Measurements from ENCODE around the gene CNTROB.
A peak's percentile ranks its signal among the peaks of the same experiment; 100 is the strongest.
"Not testable (repeated sequence)": the region's sequence is repeated elsewhere in the genome, so short reads cannot be mapped to it uniquely, and the experiment has no call there.

The CNTROB gene

GRCh38 chr17:7951143-7951792 lies 19.3 kb downstream of the CNTROB start:
- no peak for DNase-seq (ENCODE audit: low read depth in 2 of 2)
- H3K4me3 ChIP-seq (replicated peaks in 1 of 2; ENCODE audit: low read depth in 2 of 2, low read length in 2 of 2), result no peak overlapping the region
- TF ChIP-seq CTCF (IDR thresholded peaks at IDR 0.05; ENCODE audit: low read depth, low read length), result no peak

DNA sequence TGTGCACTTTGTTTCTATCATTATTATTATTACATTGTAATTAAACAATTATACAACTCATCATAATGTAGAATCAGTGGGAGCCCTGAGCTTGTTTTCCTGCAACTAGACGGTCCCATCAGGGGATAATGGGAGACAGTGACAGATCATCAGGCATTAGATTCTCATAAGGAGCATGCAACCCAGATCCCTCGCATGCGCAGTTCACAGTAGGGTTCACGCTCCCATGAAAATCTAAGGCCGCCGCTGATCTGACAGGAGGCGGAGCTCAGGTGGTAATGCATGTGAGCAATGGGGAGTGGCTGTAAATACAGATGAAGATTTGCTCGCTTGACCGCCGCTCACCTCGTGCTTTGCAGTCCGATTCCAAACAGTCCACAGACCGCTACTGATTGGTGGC lies 21.3 kb downstream of the CNTROB start:
- DNase-seq (ENCODE audit: low read depth in 2 of 2), result not testable (repeated sequence)

DNA sequence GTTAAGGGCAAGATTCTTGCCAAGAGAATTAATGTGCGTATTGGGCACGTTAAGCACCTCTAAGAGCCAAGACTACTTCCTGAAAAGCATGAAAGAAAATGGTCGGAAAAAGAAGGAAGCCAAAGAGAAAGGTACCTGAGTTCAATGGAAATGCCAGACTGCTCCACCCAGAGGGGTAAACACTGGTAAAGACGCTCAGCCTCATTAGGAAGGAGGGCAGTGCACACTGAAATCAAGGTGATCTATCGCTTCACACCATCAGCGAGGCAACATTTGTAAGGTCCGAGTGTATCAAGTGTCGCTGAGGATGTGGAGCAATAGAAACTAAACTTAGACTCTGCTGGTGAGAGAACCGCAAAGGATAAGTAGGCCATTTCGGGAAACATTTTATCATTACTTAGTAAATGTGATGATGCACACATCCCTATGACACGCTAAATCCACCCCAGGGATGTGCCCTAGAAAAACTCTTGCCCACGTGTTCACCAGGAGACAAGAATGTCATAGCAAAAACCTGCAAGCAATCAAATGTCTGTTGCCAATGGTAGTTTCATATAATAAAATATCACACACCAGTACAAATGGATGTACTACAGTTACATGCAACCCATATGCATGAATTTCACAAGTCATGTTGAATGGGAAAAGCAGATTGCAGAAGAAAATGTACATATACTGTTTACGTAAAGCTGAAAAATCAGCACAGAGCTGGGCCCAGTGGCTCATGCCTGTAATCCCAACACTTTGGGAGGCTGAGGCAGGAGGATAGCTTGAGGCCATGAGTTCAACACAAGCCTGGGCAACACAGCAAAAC lies 23.6 kb downstream of the CNTROB start:
- H3K4me3 ChIP-seq (replicated peaks in 1 of 2; ENCODE audit: low read depth in 2 of 2, low read length in 2 of 2), result no peak overlapping the region
- no peak for TF ChIP-seq CTCF (IDR thresholded peaks at IDR 0.05; ENCODE audit: low read depth, low read length)
- DNase-seq (ENCODE audit: low read depth in 2 of 2), result peak; percentile 19 to 75

More for the DNA sequence above, 21.3 kb downstream of the CNTROB start:
- not testable (repeated sequence) for H3K4me3 ChIP-seq (replicated peaks in 1 of 2; ENCODE audit: low read depth in 2 of 2, low read length in 2 of 2)

- H3K4me3 ChIP-seq (replicated peaks in 1 of 2; ENCODE audit: low read depth in 2 of 2, low read length in 2 of 2), result no peak overlapping the region
- TF ChIP-seq CTCF (IDR thresholded peaks at IDR 0.05; ENCODE audit: low read depth, low read length), result no peak
- DNase-seq (ENCODE audit: low read depth in 2 of 2), result peak; percentile 28 to 93
These were observed 24.4 kb downstream of the CNTROB start for GRCh38 chr17:7956228-7956965.

DNA sequence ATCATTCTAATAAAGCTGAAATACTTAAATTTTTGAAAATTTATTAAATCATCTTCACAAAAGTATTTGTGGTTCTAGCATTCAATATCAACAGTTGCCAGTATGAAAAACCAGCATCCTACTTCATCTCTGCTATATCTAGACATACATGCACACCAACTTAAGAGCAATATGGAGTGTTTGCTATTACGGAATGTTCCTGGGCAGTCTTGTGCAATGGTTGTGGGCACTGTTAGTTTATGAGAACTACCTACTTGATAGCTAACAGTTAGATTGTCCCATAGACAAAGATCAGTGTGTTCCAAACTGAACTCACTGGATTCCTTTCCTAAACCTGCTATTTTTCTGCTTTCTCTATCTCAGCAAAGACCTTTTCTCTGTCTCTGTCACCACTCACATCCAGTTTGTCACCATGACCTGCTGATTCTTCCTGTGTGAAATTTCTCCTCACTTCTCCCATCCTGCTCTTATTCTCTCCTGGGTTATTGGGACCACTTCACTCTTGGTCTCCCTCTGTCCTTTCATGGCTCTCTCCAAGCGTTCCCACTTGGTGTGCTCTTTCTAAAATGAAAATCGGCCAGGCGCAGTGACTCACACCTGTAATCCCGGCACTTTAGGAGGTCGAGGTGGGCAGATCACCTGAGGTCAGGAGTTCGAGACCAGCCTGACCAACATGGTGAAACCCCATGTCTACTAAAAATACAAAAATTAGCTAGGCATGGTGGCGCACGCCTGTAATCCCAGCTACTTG lies 27.7 kb downstream of the CNTROB start:
- no peak overlapping the region for H3K4me3 ChIP-seq (replicated peaks in 1 of 2; ENCODE audit: low read depth in 2 of 2, low read length in 2 of 2)
- no peak for TF ChIP-seq CTCF (IDR thresholded peaks at IDR 0.05; ENCODE audit: low read depth, low read length)
- peak; percentile 36 to 47 for DNase-seq (ENCODE audit: low read depth in 2 of 2)

GRCh38 chr17:7961421-7961820 lies 29.4 kb downstream of the CNTROB start:
- DNase-seq (ENCODE audit: low read depth in 2 of 2), result no peak
- TF ChIP-seq CTCF (IDR thresholded peaks at IDR 0.05; ENCODE audit: low read depth, low read length), result no peak
- no peak overlapping the region for H3K4me3 ChIP-seq (replicated peaks in 1 of 2; ENCODE audit: low read depth in 2 of 2, low read length in 2 of 2)
